ENCODE measurements around the gene PRRG3.

DNA sequence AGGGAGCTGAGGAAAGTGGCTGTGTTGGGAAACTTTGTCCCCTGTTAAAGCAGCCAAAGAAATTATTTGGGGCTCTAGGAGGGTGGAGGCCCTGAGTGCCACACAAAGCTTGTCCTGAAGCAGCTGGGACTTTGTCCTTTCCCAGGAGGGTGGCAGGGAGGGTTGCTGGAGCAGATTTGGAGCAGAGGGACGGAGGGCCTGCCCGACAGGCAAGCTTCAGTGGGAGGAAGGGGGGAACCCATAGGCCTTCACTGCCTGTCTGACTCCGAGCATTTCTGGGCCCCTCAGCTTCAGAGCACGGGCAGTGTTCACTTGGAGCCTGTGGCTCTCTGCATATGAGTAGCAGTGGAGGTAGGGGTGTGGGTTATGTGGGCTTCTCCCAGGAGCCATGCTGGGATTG is 32.1 kb downstream of the PRRG3 start:
- TF ChIP-seq POLR2A (IDR thresholded peaks at IDR 0.05), result no peak
- TF ChIP-seq, protein P1, sequence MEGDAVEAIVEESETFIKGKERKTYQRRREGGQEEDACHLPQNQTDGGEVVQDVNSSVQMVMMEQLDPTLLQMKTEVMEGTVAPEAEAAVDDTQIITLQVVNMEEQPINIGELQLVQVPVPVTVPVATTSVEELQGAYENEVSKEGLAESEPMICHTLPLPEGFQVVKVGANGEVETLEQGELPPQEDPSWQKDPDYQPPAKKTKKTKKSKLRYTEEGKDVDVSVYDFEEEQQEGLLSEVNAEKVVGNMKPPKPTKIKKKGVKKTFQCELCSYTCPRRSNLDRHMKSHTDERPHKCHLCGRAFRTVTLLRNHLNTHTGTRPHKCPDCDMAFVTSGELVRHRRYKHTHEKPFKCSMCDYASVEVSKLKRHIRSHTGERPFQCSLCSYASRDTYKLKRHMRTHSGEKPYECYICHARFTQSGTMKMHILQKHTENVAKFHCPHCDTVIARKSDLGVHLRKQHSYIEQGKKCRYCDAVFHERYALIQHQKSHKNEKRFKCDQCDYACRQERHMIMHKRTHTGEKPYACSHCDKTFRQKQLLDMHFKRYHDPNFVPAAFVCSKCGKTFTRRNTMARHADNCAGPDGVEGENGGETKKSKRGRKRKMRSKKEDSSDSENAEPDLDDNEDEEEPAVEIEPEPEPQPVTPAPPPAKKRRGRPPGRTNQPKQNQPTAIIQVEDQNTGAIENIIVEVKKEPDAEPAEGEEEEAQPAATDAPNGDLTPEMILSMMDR (IDR thresholded peaks at IDR 0.05), result no peak

All from Peyer's patch (tissue), 4 donors.